ENCODE measurements around the gene MVP.
"Not testable (repeated sequence)": the region's sequence is repeated elsewhere in the genome, so short reads cannot be mapped to it uniquely, and the experiment has no call there.

The MVP gene

GRCh38 chr16:29820271-29820701 is at the start of gene MVP:
Gene MVP (plus strand): TSS chr16:29820462. CDS start chr16:29830550, 10,088 bp downstream.
- no peaks in the 10 kb centered on the region for H3K27me3 ChIP-seq (ENCODE audit: control insufficient read depth in 1 of 2, insufficient read depth in 2 of 2, low read length in 2 of 2)
- H3K9me3 ChIP-seq (ENCODE audit: control insufficient read depth in 2 of 2, low read length in 2 of 2) = no peaks in the 10 kb centered on the region
- H3K4me3 ChIP-seq (ENCODE audit: low read length in 2 of 2) = peak within 1 kb of the TSS; percentile 87 to 91
- peak within 1 kb of the TSS; percentile 88 to 90 for H3K9ac ChIP-seq (ENCODE audit: low read length in 2 of 2)
- H3K36me3 ChIP-seq (ENCODE audit: control insufficient read depth in 2 of 2, insufficient read depth in 2 of 2, low read length in 2 of 2) = peaks cover 2 to 9% of the 10 kb centered on the region in 2 donors
- peak within 1 kb of the TSS; percentile 85 for H3K27ac ChIP-seq (ENCODE audit: low read length)
- peaks cover 59% of the 10 kb centered on the region for H3K4me1 ChIP-seq (ENCODE audit: control insufficient read depth, insufficient read depth, low read length)

DNA sequence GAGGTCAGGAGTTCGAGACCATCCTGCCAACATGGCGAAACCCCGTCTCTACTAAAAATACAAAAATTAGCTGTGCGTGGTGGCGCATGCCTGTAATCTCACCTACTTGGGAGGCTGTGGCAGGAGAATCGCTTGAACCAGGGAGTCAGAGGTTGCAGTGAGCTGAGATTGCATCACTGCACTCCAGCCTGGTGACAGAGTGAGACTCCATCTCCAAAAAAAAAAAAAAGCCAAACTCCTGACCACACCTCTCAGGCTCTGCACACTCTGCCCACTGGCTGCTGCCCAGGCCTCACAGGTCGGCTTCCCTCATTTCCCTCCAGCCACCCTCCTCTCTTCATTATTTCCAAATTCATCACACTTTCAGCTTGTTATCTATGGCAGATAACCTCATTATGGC is 47.9 kb upstream of the MVP start:
- H3K9ac ChIP-seq (ENCODE audit: low read length in 2 of 2); H3K27me3 ChIP-seq (ENCODE audit: control insufficient read depth in 1 of 2, insufficient read depth in 2 of 2, low read length in 2 of 2); H3K9me3 ChIP-seq (ENCODE audit: control insufficient read depth in 2 of 2, low read length in 2 of 2); H3K27ac ChIP-seq (ENCODE audit: low read length); H3K4me1 ChIP-seq (ENCODE audit: control insufficient read depth, insufficient read depth, low read length); H3K4me3 ChIP-seq (ENCODE audit: low read length in 2 of 2); H3K36me3 ChIP-seq (ENCODE audit: control insufficient read depth in 2 of 2, insufficient read depth in 2 of 2, low read length in 2 of 2): not testable (repeated sequence)

GRCh38 chr16:29774730-29775129 is 45.5 kb upstream of the MVP start:
- Histone ChIP-seq H3K36me3 (ENCODE audit: control insufficient read depth in 2 of 2, insufficient read depth in 2 of 2, low read length in 2 of 2) (no peaks in the 10 kb centered on the region), H3K9ac (ENCODE audit: low read length in 2 of 2) (no peak overlapping the region), H3K9me3 (ENCODE audit: control insufficient read depth in 2 of 2, low read length in 2 of 2) (no peaks in the 10 kb centered on the region), H3K4me3 (ENCODE audit: low read length in 2 of 2) (no peak overlapping the region), H3K27me3 (ENCODE audit: control insufficient read depth in 1 of 2, insufficient read depth in 2 of 2, low read length in 2 of 2) (peaks cover 0 to 7% of the 10 kb centered on the region in 2 donors), H3K4me1 (ENCODE audit: control insufficient read depth, insufficient read depth, low read length) (no peaks in the 10 kb centered on the region), H3K27ac (ENCODE audit: low read length) (no peak overlapping the region)

DNA sequence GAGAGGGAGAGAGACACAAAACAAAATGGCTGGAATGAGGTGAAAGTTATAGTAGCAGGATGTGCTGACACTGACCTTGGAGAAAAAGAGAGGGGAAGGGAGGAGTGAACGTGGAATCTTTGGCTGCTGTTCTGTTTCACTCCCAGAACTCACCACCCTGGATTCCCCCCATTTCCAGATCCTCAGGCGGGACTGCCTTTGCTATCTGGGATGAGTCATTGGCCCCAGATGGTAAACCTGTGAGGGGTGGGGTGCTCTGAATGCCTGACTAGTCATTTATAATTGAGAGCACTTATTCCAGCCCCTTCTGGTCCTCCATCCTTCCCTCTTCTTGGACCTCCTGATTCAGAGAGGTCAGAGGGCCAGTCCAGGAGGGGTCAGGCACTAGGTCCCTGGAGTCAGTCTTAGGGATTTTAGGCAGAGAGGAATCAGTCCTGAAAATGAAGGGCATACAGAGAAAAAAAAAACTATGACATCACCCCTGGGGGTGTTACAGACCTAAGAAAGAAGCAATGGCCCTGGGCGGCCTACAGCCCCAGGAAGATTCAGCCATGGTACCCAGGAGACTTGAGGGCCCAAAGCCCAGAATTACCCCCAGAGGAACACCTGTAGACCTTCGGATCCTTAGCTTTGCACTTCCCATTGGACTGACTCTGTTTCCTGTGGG is 44.4 kb upstream of the MVP start:
- Histone ChIP-seq H3K4me1 (ENCODE audit: control insufficient read depth, insufficient read depth, low read length) (no peaks in the 10 kb centered on the region), H3K9ac (ENCODE audit: low read length in 2 of 2) (no peak overlapping the region), H3K4me3 (ENCODE audit: low read length in 2 of 2) (no peak overlapping the region), H3K9me3 (ENCODE audit: control insufficient read depth in 2 of 2, low read length in 2 of 2) (no peaks in the 10 kb centered on the region), H3K27me3 (ENCODE audit: control insufficient read depth in 1 of 2, insufficient read depth in 2 of 2, low read length in 2 of 2) (peaks cover 3 to 7% of the 10 kb centered on the region in 2 donors), H3K27ac (ENCODE audit: low read length) (no peak overlapping the region), H3K36me3 (ENCODE audit: control insufficient read depth in 2 of 2, insufficient read depth in 2 of 2, low read length in 2 of 2) (no peaks in the 10 kb centered on the region)

DNA sequence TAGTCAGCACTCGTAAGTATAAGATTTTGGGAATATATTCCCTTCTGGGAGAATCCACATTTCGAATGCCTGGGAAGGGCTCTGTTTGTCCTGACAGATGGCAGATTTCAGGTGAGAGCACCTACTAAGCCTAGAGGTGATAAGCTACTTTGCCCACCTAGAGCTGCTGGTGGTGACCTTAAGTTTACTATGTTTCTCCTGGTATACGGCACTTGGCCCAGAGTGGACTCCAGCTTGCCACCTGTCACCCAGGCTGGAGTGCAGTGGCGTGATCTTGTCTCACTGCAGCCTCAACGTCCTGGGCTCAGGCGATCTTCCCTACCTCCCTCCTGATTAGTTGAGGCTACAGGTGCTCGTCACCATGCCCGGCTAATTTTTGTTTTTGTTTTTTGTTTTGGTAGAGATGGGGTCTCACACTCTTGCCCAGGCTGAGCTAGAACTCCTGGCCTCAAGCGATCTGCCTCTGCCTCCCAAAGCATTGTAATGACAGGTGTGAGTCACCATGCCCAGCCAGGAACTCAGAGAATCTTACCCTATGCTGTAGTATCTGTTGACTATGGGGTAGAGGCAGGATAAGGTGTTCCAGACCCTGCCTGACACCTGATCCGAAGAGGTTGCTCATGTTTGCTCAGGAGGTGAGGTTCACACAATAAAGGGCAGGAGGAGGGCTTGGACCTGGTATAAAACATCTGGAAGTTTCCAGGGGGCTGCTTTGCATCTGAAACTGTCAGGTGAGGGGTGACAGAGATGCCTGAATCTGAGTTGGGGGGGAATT is 42.5 kb upstream of the MVP start, which contains the start of gene ZG16:
TSS of gene ZG16 (plus strand) at position 681 of the 775 bp plus-strand sequence. CDS start 1,011 bp downstream, outside the sequence.
- H3K9ac ChIP-seq (ENCODE audit: low read length in 2 of 2) = no peak within 1 kb of the TSS
- H3K36me3 ChIP-seq (ENCODE audit: control insufficient read depth in 2 of 2, insufficient read depth in 2 of 2, low read length in 2 of 2) = no peaks in the 10 kb centered on the region

DNA sequence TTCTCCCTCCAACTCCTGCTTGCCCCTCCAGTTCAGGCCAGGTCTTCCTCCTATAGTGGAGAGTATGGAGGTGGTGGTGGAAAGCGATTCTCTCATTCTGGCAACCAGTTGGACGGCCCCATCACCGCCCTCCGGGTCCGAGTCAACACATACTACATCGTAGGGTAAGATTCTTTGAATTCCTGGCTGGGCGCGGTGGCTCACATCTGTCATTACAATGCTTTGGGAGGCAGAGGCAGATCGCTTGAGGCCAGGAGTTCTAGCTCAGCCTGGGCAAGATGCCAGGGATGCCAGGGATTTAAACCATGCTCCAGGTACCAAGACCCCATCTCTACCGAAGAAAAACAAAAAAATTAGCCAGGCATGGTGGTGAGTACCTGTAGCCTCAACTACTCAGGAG is 40.8 kb upstream of the MVP start:
- Histone ChIP-seq H3K4me3 (ENCODE audit: low read length in 2 of 2) (no peak overlapping the region), H3K36me3 (ENCODE audit: control insufficient read depth in 2 of 2, insufficient read depth in 2 of 2, low read length in 2 of 2) (no peaks in the 10 kb centered on the region), H3K9ac (ENCODE audit: low read length in 2 of 2) (no peak overlapping the region), H3K4me1 (ENCODE audit: control insufficient read depth, insufficient read depth, low read length) (no peaks in the 10 kb centered on the region), H3K27ac (ENCODE audit: low read length) (no peak overlapping the region), H3K9me3 (ENCODE audit: control insufficient read depth in 2 of 2, low read length in 2 of 2) (no peaks in the 10 kb centered on the region), H3K27me3 (ENCODE audit: control insufficient read depth in 1 of 2, insufficient read depth in 2 of 2, low read length in 2 of 2) (peaks cover 3 to 4% of the 10 kb centered on the region in 2 donors)

More for the DNA sequence above, 42.5 kb upstream of the MVP start, which contains the start of gene ZG16:
- Histone ChIP-seq H3K4me3 (ENCODE audit: low read length in 2 of 2) (no peak within 1 kb of the TSS), H3K27ac (ENCODE audit: low read length) (no peak within 1 kb of the TSS), H3K9me3 (ENCODE audit: control insufficient read depth in 2 of 2, low read length in 2 of 2) (no peaks in the 10 kb centered on the region), H3K27me3 (ENCODE audit: control insufficient read depth in 1 of 2, insufficient read depth in 2 of 2, low read length in 2 of 2) (peaks cover 3 to 4% of the 10 kb centered on the region in 2 donors), H3K4me1 (ENCODE audit: control insufficient read depth, insufficient read depth, low read length) (no peaks in the 10 kb centered on the region)

- not testable (repeated sequence) for H3K27ac ChIP-seq (ENCODE audit: low read length); H3K27me3 ChIP-seq (ENCODE audit: control insufficient read depth in 1 of 2, insufficient read depth in 2 of 2, low read length in 2 of 2); H3K4me1 ChIP-seq (ENCODE audit: control insufficient read depth, insufficient read depth, low read length); H3K36me3 ChIP-seq (ENCODE audit: control insufficient read depth in 2 of 2, insufficient read depth in 2 of 2, low read length in 2 of 2); H3K4me3 ChIP-seq (ENCODE audit: low read length in 2 of 2); H3K9ac ChIP-seq (ENCODE audit: low read length in 2 of 2); H3K9me3 ChIP-seq (ENCODE audit: control insufficient read depth in 2 of 2, low read length in 2 of 2)
Observed at GRCh38 chr16:29783094-29783953, 36.9 kb upstream of the MVP start.

DNA sequence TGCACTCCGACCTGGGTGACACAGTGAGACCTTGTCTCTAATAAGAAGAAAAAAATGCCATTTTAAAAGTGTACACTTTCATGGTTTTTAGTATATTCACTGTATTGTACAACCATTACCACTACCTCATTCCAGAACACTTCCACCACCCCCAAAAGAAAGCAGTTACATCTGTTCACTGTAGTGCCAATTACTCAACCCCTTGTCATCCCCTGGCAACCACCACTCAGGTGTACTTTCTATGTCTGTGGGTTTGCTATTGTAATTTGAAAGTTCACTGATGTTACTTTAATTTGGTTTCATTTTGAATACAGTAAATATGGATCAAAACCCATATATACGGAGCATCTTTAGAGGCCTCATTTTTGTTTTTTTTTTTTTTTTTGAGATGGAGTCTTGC is 36.1 kb upstream of the MVP start:
- Histone ChIP-seq H3K27ac (ENCODE audit: low read length) (no peak overlapping the region), H3K9me3 (ENCODE audit: control insufficient read depth in 2 of 2, low read length in 2 of 2) (no peaks in the 10 kb centered on the region), H3K36me3 (ENCODE audit: control insufficient read depth in 2 of 2, insufficient read depth in 2 of 2, low read length in 2 of 2) (no peaks in the 10 kb centered on the region), H3K4me1 (ENCODE audit: control insufficient read depth, insufficient read depth, low read length) (peaks cover 5% of the 10 kb centered on the region), H3K9ac (ENCODE audit: low read length in 2 of 2) (no peak overlapping the region), H3K4me3 (ENCODE audit: low read length in 2 of 2) (no peak overlapping the region), H3K27me3 (ENCODE audit: control insufficient read depth in 1 of 2, insufficient read depth in 2 of 2, low read length in 2 of 2) (peaks cover 2 to 3% of the 10 kb centered on the region in 2 donors)

DNA sequence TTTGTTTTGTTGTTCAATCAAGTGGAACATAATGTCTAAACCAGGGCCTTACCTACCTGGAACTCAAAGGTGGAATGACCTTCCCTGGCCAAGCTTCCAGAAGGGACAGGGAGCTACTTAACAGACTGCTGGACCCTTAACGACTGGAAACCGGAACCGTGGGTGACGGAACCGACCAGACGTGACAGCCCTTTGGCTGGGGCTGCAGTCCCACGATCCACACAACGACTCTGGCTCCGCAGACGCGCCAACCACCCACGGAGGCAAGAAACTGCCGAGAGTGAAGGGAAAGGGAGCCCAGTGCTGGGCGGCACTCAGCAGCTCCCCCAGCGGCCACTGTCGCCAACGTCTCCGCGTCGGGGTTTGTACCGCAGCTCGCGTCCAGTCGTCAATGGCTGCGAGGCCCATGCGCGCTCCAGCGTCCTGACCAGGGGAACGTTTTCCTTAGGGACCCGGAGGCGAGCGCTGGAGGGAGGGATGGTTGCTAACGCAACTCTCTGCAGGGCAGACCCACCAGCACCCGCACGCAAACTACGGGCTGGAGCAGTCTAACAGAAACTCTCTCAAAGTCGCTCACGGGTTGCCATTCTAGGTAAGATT is 35.3 kb upstream of the MVP start:
- Histone ChIP-seq H3K4me1 (ENCODE audit: control insufficient read depth, insufficient read depth, low read length) (peaks cover 9% of the 10 kb centered on the region), H3K27ac (ENCODE audit: low read length) (no peak overlapping the region), H3K4me3 (ENCODE audit: low read length in 2 of 2) (peak overlapping the region; percentile 56 to 63), H3K27me3 (ENCODE audit: control insufficient read depth in 1 of 2, insufficient read depth in 2 of 2, low read length in 2 of 2) (peaks cover 0 to under 1% of the 10 kb centered on the region in 2 donors), H3K36me3 (ENCODE audit: control insufficient read depth in 2 of 2, insufficient read depth in 2 of 2, low read length in 2 of 2) (no peaks in the 10 kb centered on the region), H3K9ac (ENCODE audit: low read length in 2 of 2) (peak overlapping the region in 1 of 2 donors; percentile 29), H3K9me3 (ENCODE audit: control insufficient read depth in 2 of 2, low read length in 2 of 2) (no peaks in the 10 kb centered on the region)

- H3K36me3 ChIP-seq (ENCODE audit: control insufficient read depth in 2 of 2, insufficient read depth in 2 of 2, low read length in 2 of 2); H3K9me3 ChIP-seq (ENCODE audit: control insufficient read depth in 2 of 2, low read length in 2 of 2); H3K4me3 ChIP-seq (ENCODE audit: low read length in 2 of 2); H3K9ac ChIP-seq (ENCODE audit: low read length in 2 of 2); H3K27me3 ChIP-seq (ENCODE audit: control insufficient read depth in 1 of 2, insufficient read depth in 2 of 2, low read length in 2 of 2); H3K27ac ChIP-seq (ENCODE audit: low read length): not testable (repeated sequence)
- H3K4me1 ChIP-seq (ENCODE audit: control insufficient read depth, insufficient read depth, low read length) = peaks cover 22% of the 10 kb centered on the region
Observed at GRCh38 chr16:29787155-29787554, 33.1 kb upstream of the MVP start.
